HTERT RPE-1 (cell line): ENCODE data around the gene ITCH.
"Not testable (repeated sequence)": the region's sequence is repeated elsewhere in the genome, so short reads cannot be mapped to it uniquely, and the experiment has no call there.

Source experiments
- in situ Hi-C: fragments of 300-500 bp; cut with MboI; formaldehyde crosslinking; loops from 4 replicates; pipeline ENCODE4 v1.14.3; 2020; ENCODE audit warnings: low sequenced_read_pairs

ITCH gene

GRCh38 chr20:34412453-34412852 is 49.4 kb downstream of the ITCH start:
- in situ Hi-C loops, result no loop called here

GRCh38 chr20:34414525-34414924 is 51.5 kb downstream of the ITCH start:
- in situ Hi-C loops, result not testable (repeated sequence)

GRCh38 chr20:34415079-34415478 is 52.0 kb downstream of the ITCH start:
- in situ Hi-C loops, result no loop called here

GRCh38 chr20:34420146-34420545 is 57.1 kb downstream of the ITCH start:
- in situ Hi-C loops, result no loop called here

- in situ Hi-C loops, result no loop called here
Observed at GRCh38 chr20:34420975-34421374, 57.9 kb downstream of the ITCH start.

- in situ Hi-C loops, result no loop called here
Observed at GRCh38 chr20:34421766-34422466, 58.8 kb downstream of the ITCH start.

- in situ Hi-C loops, result not testable (repeated sequence)
Observed at GRCh38 chr20:34425032-34425690, 62.1 kb downstream of the ITCH start.

DNA sequence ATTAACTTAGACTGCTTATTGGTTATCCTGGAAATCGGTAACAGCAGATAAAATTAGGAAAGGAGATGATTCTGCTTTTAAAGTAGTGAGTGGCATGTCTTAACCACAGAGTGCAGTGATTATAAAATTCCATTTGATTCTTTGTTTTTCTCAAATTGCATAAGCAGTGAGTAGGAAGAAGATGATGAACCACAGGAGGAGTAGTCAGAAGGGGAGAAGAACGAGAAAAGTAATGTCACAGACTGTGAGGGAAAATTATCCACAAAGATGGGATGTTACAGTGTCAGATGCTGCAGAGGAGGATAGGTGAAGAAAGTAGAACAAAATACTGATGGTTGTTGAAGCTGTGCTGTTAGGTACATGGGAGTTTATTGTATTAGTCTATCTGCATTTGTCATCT is 63.0 kb downstream of the ITCH start:
- in situ Hi-C loops, result no loop called here

DNA sequence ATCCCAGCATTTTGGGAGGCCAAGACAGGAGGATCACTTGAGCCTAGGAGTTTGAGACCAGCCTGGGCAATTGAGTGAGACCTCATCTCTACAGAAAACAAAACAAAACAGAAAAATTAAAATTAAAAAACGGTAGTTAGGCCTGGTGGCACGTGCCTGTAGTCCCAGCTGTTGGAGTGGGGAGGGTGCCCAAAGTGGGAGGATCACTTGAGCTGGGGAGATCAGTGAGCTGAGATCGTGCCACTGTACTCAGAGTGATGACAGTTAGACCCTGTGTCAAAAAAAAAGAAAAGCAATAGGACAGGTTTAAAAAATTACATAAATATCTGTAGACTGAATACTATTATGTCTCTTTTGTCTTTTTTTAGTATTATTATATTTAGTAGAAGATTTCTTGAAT is 64.3 kb downstream of the ITCH start:
- in situ Hi-C loops, result no loop called here

GRCh38 chr20:34427784-34428183 is 64.7 kb downstream of the ITCH start:
- in situ Hi-C loops, result no loop called here

DNA sequence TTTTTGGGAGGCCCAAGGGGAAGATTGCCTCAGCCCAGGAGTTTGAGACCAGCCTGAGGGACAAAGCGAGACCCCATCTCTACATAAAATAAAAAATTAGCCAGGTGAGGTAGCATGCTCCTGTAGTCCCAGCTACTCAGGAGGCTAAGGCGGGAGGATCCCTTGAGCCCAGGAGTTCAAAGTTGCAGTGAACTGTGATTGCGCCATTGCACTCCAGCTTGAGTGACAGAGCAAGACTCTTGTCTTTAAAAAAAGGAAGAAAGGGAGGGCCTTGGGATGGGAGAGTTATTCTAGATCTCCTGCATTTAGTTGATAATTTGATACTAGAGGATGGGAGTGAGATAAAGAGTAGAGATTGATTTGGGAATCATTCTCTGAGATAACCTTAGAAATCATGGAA is 68.1 kb downstream of the ITCH start:
- in situ Hi-C loops, result no loop called here

- in situ Hi-C loops, result not testable (repeated sequence)
Observed at GRCh38 chr20:34432663-34433062, 69.6 kb downstream of the ITCH start.

DNA sequence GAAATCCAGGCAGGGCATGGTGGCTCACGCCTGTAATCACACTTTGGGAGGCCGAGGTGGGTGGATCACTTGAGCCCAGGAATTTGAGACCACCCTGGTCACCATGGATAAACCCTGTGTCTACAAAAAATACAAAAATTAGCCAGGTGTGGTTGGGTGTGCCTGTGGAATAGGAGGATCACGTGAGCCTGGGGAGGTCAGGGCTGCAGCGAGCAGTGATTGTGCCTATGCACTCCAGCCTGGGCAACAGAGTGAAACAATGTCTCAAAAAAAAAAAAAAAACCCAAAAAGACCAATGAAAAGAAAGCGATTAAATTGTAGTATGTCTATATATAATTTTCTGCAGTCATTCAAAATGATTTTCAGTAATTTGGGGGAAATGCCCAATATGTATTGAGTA is 70.3 kb downstream of the ITCH start:
- in situ Hi-C loops, result no loop called here

- in situ Hi-C loops, result no loop called here
Observed at GRCh38 chr20:34435589-34435988, 72.5 kb downstream of the ITCH start.

GRCh38 chr20:34437330-34437986 is 74.4 kb downstream of the ITCH start:
- in situ Hi-C loops, result no loop called here

DNA sequence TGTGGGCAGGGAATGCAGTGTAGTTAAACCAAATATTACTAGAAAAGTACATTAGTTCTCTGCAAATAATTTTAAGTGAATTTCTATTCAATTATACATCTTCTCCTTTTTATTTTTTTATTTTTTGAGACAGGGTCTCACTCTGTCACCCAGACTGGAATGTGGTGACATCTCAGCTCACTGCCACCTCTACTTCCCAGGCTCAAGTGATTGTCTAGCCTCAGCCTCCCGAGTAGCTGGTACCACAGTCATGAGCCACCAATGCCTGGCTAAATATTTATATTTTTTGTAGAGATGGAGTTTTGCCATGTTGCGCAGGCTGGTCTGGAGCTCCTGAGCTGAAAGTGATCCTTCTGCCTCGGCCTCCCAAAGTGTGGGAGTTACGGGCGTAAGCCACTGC is 76.1 kb downstream of the ITCH start:
- in situ Hi-C loops, result no loop called here

GRCh38 chr20:34441423-34441822 is 78.3 kb downstream of the ITCH start:
- in situ Hi-C loops, result not testable (repeated sequence)

DNA sequence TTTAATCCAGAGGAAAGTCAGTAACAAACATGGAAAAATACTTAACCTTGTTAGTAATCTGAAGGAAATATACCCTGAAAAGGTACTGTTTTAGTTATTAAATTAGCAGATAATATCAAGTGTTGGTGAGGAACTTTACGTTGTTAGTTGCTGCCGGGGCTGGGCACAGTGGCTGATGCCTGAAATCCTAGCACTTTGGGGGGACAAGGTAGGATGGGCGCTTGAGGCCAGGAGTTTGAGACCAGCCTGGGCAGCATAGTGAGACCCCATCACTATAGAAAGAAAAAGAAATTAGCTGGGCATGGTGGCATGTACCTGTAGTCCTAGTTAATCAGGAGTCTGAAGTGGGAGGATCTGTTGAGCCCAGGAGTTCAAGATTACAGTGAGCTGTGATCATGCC is 80.5 kb downstream of the ITCH start:
- in situ Hi-C loops, result no loop called here

DNA sequence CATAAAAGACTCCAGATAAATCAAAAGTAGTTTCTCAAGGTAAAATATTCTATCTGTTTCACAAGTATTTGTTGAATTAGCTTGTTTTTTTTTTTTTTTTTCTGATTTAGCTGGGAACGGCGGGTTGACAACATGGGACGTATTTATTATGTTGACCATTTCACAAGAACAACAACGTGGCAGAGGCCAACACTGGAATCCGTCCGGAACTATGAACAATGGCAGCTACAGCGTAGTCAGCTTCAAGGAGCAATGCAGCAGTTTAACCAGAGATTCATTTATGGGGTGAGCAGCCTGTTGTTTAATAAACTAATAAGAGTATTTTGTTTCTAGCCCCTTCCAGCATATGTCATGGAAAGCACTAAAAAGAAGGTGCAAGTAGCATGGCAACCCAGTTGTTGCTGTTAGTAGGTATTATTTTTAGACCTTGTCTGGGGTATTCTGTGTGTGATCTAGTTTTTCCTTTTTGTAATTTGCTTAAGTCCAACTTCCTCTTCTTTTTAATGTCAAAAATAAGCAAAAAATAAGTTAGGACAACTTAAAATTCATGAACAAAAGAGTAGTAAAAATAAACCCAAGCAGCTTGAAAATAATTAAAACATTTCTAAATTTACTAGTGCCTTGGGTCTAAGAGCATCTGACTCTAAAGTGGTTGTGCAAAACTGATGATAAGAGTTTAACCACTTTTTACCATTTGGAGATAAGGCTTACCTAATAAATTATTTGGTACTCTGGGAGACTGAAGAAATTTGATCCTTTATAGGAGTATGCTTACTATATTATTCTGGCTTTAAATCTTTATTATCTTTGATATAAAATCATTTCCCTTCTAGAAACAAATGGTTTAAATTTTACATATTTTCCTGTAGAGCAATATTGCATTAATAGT is 82.3 kb downstream of the ITCH start:
- in situ Hi-C loops, result no loop called here

DNA sequence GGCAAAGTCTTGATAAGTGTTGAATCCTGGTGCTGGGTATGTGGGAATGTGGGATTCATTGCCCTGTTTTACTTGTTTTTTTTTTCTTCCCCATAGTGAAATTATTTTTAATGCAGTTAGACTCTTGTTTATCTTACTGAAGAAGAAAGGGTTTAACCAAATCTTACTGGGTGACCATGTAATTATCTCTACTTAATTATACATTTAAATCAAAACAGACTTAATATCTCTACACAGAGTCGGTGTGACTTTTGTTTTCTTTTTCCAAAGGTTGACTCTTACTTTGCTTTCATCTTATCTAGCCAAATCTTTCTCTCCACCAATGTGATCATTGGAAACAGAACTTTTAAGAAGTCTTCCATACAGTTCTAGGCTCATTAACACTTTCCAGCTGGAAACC is 85.4 kb downstream of the ITCH start:
- in situ Hi-C loops, result no loop called here
